ENCODE measurements around the gene DEGS2. TPM values are rescaled to one million over a fixed set of nuclear protein-coding genes. Genes with fewer than 3 reads are reported as not detected.

Gene DEGS2
- polyA plus RNA-seq, 1 donor = 5.3 TPM

Other genes starting within 250 kb of the DEGS2 start
- 163 TPM for gene EVL, start 94.2 kb downstream of the DEGS2 start, polyA plus RNA-seq (ENCODE audit: insufficient read length)
- 150 TPM for gene YY1, start 79.5 kb upstream of the DEGS2 start, polyA plus RNA-seq (ENCODE audit: insufficient read length)
- 78.0 TPM for gene SLC25A29, start 146.8 kb upstream of the DEGS2 start, polyA plus RNA-seq (ENCODE audit: insufficient read length)
- gene SLC25A47, start 163.7 kb upstream of the DEGS2 start, polyA plus RNA-seq (ENCODE audit: insufficient read length) = not detected
- 8.5 TPM for gene WDR25, start 216.8 kb upstream of the DEGS2 start, polyA plus RNA-seq (ENCODE audit: insufficient read length)